GM21390 (cell line): ENCODE data around the gene SLC8B1.
"Not testable (repeated sequence)": the region's sequence is repeated elsewhere in the genome, so short reads cannot be mapped to it uniquely, and the experiment has no call there.

Experiments
- ATAC-seq: cut with Tn5 transposase; IDR thresholded peaks from one replicate; pipeline ENCODE4 v1.9.1; 2021; ENCODE audit not compliant: unreplicated experiment

SLC8B1 gene

DNA sequence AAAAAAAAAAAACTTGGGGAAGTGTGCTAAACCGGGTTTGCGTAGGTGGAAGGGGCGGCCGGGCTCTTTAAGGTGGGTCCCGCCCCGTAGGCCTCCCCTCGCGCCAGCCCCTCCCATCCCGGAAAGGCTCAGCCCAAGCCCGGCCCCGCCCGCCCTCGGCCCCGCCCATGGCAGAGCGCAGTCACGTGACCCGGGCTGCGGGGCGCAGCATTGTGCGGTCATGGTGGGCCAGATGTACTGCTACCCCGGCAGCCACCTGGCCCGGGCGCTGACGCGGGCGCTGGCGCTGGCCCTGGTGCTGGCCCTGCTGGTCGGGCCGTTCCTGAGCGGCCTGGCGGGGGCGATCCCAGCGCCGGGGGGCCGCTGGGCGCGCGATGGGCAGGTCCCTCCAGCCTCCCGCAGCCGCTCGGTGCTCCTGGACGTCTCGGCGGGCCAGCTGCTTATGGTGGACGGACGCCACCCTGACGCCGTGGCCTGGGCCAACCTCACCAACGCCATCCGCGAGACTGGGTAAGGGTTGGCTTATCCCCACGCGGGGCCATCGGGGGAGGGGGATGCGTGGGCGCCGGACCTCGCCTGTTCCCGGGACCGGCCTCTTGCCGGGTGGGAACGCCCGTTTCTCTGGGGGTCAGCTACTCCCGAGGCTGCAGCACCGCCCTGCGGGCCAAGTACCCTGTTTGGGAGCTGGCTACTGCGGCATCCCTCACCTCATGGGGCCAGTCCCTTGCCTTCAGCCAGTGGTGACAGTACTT is 23.6 kb upstream of the SLC8B1 start, which contains the start of gene PLBD2:
Gene PLBD2, plus strand, starts transcription at position 207 of the 752 bp plus-strand sequence. Its CDS starts 14 bp downstream, at position 221.
- ATAC-seq: peak; percentile 87

DNA sequence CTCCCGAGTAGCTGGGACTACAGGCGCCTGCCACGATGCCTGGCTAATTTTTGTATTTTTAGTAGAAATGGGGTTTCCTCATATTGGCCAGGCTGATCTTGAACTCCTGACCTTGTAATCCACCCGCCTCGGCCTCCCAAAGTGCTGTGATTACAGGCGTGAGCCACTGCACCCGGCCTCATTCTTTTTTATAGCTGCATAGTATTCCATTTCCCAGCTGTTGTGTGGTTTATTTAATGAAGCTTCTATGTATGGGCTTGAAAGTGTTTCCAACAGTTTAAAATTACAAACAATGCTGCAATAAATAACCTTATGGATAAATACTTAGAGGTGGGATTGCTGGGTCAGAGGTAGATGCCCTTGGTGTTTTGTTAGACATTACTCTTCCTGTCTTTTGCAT is 19.3 kb upstream of the SLC8B1 start:
- not testable (repeated sequence) for ATAC-seq

GRCh38 chr12:113351089-113351488 is 16.2 kb upstream of the SLC8B1 start:
- ATAC-seq: no peak

GRCh38 chr12:113348849-113349536 is 14.1 kb upstream of the SLC8B1 start:
- ATAC-seq: no peak

DNA sequence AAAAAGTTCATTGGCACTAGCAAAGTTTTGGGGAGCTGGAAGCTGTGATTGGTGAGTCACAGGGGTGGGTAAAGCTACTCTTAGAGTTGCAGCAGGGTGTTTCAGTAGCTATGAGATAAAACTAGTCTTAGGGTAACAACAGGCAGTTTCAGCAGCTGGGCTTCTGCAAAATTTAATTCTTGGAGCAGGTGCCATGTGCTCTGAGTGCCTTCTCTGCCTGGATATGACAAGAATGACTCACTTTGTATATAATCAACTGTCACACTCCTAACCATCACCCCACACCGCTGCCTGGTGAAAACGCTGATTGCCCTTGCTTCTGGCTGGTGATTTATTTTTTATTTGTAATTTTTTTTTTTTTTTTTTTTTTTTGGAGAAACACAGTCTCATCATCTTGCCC is 13.0 kb upstream of the SLC8B1 start:
- no peak for ATAC-seq

- no peak for ATAC-seq
Measured at GRCh38 chr12:113347107-113347506, 12.2 kb upstream of the SLC8B1 start.

DNA sequence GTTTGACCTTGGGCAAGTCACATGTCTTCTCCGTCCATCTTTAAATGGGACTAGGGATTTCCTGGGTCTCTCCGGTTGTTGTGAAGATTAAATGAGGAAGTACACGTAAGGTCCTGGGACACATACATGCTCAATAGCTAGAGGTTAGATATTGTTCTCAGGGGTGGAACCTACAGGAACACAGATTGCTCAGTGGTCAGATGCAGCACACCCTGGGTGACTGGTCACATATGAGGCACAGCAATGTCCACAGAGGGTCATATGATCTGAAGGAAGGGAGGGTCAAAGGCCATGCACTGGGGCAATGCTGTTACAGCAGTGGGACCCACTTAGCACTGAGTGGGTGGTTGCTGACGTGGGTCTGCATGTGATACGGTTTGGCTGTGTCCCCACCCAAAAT is 11.4 kb upstream of the SLC8B1 start:
- no peak for ATAC-seq

DNA sequence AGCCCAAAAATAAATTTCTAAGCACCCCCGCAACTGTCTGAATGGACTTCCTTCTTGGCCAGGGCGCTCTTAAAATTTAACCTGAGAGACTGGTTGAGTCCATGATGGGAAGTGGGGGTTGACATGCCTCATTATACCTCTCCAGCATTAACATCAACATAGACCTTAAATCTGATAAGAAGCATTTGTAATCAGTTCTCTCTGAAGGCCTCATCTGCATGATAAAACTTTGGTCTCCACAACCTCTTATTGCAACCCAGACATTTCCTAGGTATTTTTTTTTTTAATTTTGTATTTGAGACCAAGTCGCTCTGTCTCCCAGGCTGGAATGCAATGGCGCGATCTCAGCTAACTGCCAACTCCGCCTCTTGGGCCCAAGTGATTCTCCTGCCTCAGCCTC is 10.4 kb upstream of the SLC8B1 start:
- no peak for ATAC-seq

DNA sequence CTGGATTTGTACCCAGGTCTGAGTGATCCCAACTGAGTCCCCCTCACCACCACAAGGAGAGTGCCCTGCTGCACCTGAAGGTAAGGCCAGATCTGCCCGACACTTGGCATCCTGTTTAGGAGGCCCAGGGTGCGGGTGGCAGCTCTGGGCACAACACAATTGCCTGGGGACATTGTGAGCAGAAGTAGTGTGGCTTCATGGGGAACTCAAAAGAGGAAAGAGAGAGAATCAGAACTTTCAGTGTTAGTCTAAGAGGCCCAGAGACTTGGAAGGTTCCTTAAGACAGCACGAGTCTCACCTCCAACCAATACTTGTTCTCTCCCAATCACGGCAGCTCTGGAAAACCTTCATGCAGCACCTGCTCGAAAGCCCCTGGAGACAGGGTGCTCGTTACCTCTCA is 6.6 kb upstream of the SLC8B1 start:
- ATAC-seq: no peak

DNA sequence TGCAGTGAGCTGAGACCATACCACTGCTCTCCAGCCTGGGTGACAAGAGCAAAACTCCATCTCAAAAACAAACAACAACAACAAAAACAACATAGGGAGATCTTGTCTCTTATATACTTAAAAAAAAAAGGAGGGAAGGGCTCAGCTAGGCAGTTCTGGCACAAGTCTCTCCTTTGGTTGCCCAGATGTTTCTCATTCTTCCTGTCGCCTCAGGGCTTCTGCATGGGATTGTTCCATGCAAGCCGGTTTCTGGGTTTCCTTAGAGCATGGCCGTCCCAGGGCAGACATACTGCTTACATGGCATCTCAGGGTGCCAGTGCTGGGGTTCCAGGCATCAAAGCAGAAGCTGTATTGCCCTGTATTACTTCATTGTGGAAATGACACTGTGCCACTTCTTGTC is 5.2 kb upstream of the SLC8B1 start:
- no peak for ATAC-seq

GRCh38 chr12:113339540-113339939 is 4.6 kb upstream of the SLC8B1 start:
- ATAC-seq: no peak

GRCh38 chr12:113333877-113334785 is 778 bp downstream of the SLC8B1 start:
- ATAC-seq: peak; percentile 18

DNA sequence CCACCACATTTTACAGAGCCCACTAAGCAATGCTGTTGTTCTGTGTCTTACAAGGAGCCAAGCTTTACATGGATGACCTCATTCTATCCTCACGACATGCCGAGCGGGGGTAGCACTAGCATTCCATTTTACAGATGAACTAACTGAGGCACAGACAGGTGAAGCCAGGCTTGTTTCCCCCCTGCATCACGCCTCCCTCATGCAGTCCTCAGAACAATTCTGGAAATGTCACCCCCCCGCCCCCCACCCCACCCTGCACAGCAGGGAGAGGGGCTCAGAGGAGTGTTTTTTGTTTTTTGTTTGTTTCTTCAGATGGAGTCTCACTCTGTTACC is 1.5 kb downstream of the SLC8B1 start:
- ATAC-seq: no peak

DNA sequence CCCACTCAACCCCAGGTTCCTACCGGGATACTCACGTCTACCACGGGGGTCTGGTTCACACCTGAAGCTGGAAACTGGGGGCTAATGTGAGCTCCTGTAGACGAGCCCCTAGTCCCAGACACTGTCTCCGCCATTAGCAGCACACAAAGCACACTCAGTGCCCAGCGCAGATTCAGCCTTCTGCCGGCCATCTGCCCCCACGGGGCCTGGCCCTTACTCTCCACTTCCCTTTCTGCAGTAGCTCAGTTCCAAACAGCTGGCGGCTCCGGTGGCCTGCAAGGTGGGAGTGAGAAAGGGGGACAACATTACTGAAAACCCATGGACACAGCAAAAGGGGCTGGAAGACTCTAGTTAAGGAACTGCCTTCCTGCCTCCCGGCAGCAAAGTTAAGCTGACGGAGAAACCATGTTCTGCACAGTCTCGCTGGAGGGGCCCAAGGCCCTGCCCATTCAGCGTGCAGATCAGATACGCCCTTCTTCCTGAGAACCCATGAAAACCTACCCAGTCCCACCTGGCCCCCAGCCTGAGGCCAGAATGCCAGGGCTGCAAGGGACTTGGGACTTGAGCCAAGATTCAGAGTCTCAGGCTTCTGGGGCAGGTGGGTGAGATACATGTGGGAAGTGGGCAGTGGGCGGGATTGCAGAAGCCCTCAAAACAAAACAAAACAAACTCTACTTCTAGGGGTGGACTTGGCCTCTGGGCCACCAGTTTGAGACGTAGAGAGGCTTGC is 2.1 kb downstream of the SLC8B1 start:
- ATAC-seq: no peak

DNA sequence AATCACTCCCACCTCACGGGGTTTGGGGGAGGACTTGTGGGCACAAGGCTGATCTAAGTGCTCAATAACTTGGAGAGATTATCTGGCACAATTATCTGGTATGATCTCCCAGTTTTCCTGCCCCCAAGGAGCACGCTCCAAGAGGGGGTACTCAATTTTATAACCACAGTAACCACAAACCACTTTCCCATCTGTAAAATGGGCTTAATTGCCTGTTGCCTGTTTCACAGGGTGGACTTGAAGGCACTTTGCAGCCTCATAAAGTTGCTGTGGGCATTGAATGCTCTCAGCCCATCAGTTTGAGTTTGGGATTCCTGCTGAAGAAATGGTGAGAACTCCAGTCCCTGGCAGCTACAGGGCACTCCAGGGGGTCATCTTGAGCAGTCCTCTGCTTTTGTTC is 4.4 kb downstream of the SLC8B1 start:
- ATAC-seq: no peak

DNA sequence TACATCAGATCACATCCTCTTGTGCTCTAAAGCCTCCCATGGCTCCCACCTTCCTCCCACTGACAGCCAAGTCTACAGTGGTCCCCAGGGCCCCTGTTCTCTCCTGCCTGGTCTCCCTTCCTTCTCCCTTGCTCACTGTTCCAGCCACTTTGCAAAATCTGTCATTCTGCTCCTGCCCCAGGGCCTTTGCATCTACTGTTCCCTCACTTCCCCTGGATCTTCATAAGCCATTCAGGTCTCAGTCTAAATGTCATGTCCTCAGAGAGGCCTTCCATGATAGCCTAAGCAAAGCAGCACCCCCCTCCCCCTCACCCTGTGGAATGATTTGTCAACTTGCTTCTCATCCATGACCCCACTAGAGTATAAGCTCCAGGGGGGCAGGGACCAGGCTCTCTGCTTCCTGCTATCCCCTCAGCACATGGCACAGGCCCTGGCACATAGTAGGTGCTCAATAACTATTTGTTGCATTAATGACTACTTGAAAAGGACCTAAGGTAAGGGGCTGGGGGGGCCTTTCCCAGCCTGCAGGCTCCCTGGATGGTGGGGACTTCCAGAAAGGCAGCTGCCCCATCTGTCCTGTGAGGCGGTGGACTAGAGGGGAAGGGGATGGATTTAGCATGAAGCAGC is 5.0 kb downstream of the SLC8B1 start:
- no peak for ATAC-seq

GRCh38 chr12:113329022-113329790 is 5.7 kb downstream of the SLC8B1 start:
- no peak for ATAC-seq

GRCh38 chr12:113328368-113328889 is 6.5 kb downstream of the SLC8B1 start:
- ATAC-seq: no peak

GRCh38 chr12:113326775-113327395 is 8.0 kb downstream of the SLC8B1 start:
- no peak for ATAC-seq
